Cardiac muscle cell (in vitro differentiated cells and primary cell): ENCODE measurements around the gene SOWAHC. TPM values are rescaled to one million over a fixed set of nuclear protein-coding genes. Genes with fewer than 3 reads are reported as not detected.

Experiments used
- DNase-seq, 2 donors: peaks; one replicate each; pipeline versions ENCODE4 v3.0.0 to v3.0.0-alpha.2; 2010 to 2017; ENCODE audit warnings: low read depth in 1 of 2, low spot score in 1 of 2
- H3K27ac ChIP-seq: fragments of 200-600 bp; sonication (generic); 2 replicates; pipeline ENCODE4 v1.5.1; 2016
- H3K27me3 ChIP-seq: fragments of 200-600 bp; sonication (generic); 2 replicates; pipeline ENCODE4 v1.6.0; 2016; ENCODE audit warnings: control low read depth
- H3K36me3 ChIP-seq: fragments of 200-600 bp; sonication (generic); 2 replicates; pipeline ENCODE4 v1.5.1; 2016; ENCODE audit warnings: control low read depth
- H3K4me1 ChIP-seq: fragments of 200-600 bp; sonication (generic); 2 replicates; pipeline ENCODE4 v1.8.1; 2017; ENCODE audit warnings: low read depth, mild to moderate bottlenecking, mixed run types
- H3K4me3 ChIP-seq: fragments of 200-600 bp; sonication (generic); 2 replicates; pipeline ENCODE4 v1.5.1; 2016; ENCODE audit warnings: mild to moderate bottlenecking
- H3K9me3 ChIP-seq: fragments of 200-600 bp; sonication (generic); 2 replicates; pipeline ENCODE4 v1.5.1; 2017; ENCODE audit warnings: low read depth, mild to moderate bottlenecking, control low read depth
- polyA plus RNA-seq: library from polyadenylated mRNA; unstranded; fragments of >200 nt; fragmentation: Nextera tagmentation; extraction: Ambion mirVana; gene quantifications from 2 replicates; pipeline ENCODE4 v1.2.1, GENCODE V29; 2016
- total RNA-seq: library from RNA; depleted of rRNA; stranded (reverse); fragments of >200 nt; gene quantifications from 2 replicates; pipeline ENCODE4 v1.2.3, GENCODE V29; 2016
- TF ChIP-seq, protein P1 (sequence below): IDR thresholded peaks from 2 replicates; pipeline ENCODE4 v1.5.1; 2012; ENCODE audit warnings: low read depth, mild to moderate bottlenecking, low read length

Gene SOWAHC
- total and polyA plus RNA-seq, 2 experiments from 2014 or later, result 8.5 to 11.7 TPM

DNA sequence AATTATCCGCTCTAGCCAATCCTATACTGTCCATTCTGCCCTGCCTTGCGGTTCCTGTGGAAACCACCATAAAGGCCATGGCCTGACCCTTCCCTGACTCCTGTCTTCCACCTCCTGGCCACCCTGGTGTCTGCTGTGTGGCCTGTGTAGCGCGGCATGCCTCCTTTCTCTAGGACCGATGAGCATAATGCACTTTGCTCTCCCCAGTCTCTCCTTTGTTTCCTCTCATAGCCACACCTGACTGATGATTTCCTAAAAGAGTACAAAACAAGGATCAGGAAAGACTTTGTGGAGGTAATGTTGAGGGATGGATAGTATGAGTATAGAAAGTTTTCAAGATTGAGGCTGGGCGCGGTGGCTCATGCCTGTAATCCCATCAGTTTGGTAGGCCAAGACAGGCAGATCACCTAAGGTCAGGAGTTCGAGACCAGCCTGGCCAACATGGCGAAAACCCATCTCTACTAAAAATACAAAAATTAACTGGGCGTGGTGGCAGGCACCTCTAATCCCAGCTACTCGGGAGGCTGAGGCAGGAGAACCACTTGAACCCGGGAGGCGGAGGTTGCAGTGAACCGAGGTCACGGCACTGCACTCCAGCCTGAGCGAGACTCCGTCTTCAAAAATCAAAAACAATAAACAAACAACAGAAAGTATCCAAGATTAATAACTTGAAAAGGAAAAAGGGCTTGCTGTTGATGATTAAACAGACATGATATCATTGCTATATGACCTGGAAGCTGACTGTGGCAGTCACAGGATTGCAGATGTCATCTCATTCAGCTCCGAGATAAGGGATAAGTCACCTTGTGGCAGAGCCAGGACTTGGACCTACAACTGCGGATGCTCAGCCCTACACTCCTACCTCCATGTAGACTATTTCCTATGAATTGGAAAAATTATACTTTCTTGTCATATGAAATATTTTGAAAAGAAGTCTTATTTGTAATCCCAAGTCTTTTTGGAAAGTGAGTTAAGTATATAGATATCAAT, 16.6 kb downstream of the SOWAHC start:
- Histone ChIP-seq H3K9me3 (no peaks in the 10 kb centered on the region), H3K27me3 (no peaks in the 10 kb centered on the region), H3K27ac (no peak overlapping the region), H3K36me3 (no peaks in the 10 kb centered on the region), H3K4me1 (no peaks in the 10 kb centered on the region), H3K4me3 (no peak overlapping the region)
- TF ChIP-seq, protein P1, sequence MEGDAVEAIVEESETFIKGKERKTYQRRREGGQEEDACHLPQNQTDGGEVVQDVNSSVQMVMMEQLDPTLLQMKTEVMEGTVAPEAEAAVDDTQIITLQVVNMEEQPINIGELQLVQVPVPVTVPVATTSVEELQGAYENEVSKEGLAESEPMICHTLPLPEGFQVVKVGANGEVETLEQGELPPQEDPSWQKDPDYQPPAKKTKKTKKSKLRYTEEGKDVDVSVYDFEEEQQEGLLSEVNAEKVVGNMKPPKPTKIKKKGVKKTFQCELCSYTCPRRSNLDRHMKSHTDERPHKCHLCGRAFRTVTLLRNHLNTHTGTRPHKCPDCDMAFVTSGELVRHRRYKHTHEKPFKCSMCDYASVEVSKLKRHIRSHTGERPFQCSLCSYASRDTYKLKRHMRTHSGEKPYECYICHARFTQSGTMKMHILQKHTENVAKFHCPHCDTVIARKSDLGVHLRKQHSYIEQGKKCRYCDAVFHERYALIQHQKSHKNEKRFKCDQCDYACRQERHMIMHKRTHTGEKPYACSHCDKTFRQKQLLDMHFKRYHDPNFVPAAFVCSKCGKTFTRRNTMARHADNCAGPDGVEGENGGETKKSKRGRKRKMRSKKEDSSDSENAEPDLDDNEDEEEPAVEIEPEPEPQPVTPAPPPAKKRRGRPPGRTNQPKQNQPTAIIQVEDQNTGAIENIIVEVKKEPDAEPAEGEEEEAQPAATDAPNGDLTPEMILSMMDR, result no peak
- no peak for DNase-seq

DNA sequence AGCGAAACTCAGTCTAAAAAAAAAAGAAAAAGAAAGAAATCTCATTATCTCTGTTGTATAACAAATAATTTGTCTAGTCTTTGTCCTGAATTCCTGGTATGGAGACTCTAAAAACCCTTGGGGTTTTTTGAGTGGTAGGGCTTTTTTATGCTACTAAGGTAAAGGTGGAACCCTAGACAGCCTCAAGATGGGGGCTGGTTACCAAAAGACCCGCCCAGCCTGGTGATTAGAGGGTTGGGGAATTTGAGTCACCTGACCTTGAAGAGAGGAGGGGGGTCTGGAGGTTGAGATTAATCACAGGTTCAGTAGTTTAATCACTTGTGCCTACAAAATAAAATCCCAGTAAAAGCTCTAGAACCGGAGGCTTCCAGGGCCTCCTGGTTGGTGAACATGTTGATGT, 17.6 kb downstream of the SOWAHC start:
- no peak overlapping the region for H3K4me3 ChIP-seq
- H3K36me3 ChIP-seq, result no peaks in the 10 kb centered on the region
- no peaks in the 10 kb centered on the region for H3K9me3 ChIP-seq
- DNase-seq, result no peak
- H3K4me1 ChIP-seq, result no peaks in the 10 kb centered on the region
- no peaks in the 10 kb centered on the region for H3K27me3 ChIP-seq
- no peak overlapping the region for H3K27ac ChIP-seq
- TF ChIP-seq, protein P1, result no peak

DNA sequence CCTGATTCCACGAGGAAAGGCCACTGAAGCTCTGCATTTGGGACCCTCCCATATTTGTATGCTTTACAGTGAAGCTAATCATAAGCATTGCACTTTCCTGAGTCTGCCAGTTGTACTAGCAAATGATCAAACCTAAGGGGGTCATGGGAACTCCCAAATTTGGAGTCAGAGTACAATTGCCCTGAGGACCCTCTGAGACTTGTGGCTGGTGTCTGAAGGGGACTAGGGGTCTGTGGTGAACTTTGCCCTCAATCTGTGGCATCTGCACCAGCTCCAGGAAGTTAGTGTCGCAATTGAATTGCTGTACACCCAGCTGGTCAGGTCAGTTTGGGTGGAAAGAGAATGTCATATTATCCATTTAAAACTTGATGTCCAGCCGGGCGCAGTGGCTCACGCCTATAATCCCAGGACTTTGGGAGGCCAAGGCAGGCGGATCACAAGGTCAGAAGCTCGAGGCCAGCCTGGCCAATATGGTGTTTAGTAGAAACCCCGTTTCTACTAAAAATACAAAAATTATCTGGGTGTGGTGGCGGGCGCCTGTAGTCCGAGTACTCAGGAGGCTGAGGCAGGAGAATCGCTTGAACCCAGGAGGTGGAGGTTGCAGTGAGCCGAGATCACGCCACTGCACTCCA, 18.1 kb downstream of the SOWAHC start:
- no peaks in the 10 kb centered on the region for H3K9me3 ChIP-seq
- no peak for DNase-seq
- H3K27ac ChIP-seq, result no peak overlapping the region
- no peaks in the 10 kb centered on the region for H3K36me3 ChIP-seq
- H3K4me1 ChIP-seq, result no peaks in the 10 kb centered on the region
- no peaks in the 10 kb centered on the region for H3K27me3 ChIP-seq
- TF ChIP-seq, protein P1, result no peak
- H3K4me3 ChIP-seq, result no peak overlapping the region

DNA sequence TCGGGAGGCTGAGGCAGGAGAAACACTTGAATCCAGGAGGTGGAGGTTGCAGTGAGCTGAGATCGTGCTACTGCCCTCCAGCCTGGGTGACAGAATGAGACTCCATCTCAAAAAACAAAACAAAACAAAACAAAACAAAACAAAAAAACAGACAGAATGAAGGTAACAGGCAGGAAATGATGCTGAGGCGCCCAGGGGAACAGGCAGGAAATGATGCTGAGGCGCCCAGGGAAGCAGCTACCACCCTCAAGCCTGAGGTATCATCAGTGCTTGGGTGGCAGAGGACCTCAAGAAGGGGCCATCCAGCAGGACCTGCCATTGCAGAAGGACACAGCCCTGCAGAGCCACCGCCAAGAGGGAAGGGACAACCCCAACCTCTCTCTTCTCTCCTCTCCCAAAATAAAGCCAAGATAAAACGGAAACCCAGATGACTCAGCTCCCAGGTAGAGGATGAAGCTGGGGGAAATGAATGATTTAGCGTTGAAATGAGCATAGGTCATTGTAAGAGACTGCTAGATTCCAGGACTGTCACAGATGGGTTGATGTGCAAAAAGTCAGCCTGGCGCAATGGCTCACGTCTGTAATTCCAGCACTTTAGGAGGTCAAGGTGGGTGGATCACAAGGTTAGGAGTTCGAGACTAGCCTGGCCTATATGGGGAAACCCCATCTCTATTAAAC, 19.3 kb downstream of the SOWAHC start:
- no peaks in the 10 kb centered on the region for H3K27me3 ChIP-seq
- H3K4me3 ChIP-seq, result no peak overlapping the region
- no peaks in the 10 kb centered on the region for H3K9me3 ChIP-seq
- DNase-seq, result no peak
- no peaks in the 10 kb centered on the region for H3K36me3 ChIP-seq
- no peaks in the 10 kb centered on the region for H3K4me1 ChIP-seq
- no peak overlapping the region for H3K27ac ChIP-seq
- TF ChIP-seq, protein P1, result no peak

DNA sequence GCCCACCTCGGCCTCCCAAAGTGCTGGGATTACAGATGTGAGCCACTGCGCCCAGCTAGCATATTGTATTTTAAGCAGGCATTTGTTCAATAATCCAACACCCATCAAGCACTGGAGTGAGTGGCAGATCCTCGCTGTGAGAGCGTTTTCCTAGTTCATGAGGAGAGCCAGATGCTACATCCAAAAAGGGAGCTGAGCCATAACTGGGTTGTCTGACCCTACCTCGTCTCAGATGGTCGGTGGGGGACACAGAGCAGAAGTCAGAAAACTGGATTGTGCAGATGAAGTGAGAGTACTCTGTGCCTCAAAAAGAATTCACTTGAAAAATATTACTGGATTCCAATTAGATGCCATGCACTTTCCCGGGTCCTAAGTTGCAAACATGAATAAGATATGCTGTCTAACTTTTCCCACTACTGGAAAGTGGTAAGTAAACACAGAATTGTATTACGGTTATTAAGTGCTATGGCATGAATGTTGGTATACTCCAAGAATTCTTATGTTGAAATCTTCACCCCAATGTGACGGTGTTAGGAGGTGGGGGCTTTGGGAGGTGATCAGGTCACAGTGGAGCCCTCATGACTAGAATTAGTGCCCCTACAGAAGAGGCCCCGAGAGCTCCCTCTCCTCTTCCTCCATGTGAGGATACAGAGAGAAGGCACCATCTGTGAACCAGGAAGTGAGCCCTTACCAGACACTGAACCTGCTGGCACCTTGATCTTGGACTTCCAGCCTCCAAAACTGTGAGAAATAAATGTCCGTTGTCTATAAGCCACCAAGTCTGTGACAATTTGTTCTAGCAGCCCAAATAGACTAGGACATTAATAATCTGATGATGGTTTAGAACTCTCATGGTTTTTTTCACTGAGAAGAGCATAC, 21.5 kb downstream of the SOWAHC start:
- DNase-seq, result no peak
- Histone ChIP-seq H3K4me3 (no peak overlapping the region), H3K36me3 (no peaks in the 10 kb centered on the region), H3K27me3 (no peaks in the 10 kb centered on the region), H3K27ac (no peak overlapping the region), H3K4me1 (no peaks in the 10 kb centered on the region), H3K9me3 (no peaks in the 10 kb centered on the region)
- TF ChIP-seq, protein P1, result no peak
